Fibroblast of the aortic adventitia (primary cell): ENCODE results near the gene SMOC1. TPM values are rescaled to one million over a fixed set of nuclear protein-coding genes. Genes with fewer than 3 reads are reported as not detected.
A peak's percentile ranks its signal among the peaks of the same experiment; 100 is the strongest.

Source experiments
- DNase-seq: peaks from one replicate; pipeline ENCODE4 v3.0.0-alpha.2; 2010; ENCODE audit warnings: low read depth
- H3K4me3 ChIP-seq: 2 replicates; pipeline ENCODE4 v1.5.1; 2011; ENCODE audit warnings: low read depth, mild to moderate bottlenecking, control low read depth, low read length, moderate library complexity
- CTCF ChIP-seq: IDR thresholded peaks from 2 replicates; pipeline ENCODE4 v1.5.1; 2011; ENCODE audit warnings: mild to moderate bottlenecking, low read length, control low read depth, inconsistent platforms; ENCODE audit not compliant: insufficient read depth
- total RNA-seq: library from RNA; depleted of rRNA; stranded (reverse); fragments of >200 nt; gene quantifications from 2 replicates; pipeline ENCODE4 v1.2.3, GENCODE V29; 2012; ENCODE audit warnings: low replicate concordance

Gene SMOC1
- 0.25 and 1.1 TPM in 2 replicates for total RNA-seq

DNA sequence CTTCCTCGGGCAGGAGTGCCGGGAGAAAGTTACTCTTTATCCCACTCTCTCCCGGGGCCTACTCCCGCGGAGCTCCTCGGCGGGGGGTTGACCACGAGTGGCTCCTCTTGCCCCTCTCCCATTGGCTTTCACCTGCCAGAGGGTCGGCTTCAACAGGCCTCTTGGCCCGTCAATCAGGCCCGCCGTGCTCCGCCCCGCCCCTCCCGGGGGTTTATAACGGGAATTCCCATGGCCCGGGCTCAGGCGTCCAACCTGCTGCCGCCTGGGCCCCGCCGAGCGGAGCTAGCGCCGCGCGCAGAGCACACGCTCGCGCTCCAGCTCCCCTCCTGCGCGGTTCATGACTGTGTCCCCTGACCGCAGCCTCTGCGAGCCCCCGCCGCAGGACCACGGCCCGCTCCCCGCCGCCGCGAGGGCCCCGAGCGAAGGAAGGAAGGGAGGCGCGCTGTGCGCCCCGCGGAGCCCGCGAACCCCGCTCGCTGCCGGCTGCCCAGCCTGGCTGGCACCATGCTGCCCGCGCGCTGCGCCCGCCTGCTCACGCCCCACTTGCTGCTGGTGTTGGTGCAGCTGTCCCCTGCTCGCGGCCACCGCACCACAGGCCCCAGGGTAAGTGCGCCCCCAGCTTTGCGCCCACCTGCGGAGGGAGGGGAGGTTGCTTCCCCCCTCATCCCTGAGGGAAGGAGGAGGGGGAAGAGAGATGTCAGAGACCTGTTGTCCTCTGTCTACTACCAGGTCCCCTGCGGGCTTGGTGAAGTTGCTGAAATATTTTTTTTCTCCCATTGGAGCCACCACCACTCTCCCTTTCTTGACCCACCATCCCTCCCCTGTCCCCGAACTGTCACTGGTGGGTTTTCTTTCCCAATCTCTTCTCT lies at the start of gene SMOC1:
Gene SMOC1, plus strand, starts transcription at position 242 of the 869 bp plus-strand sequence. Its CDS starts 263 bp downstream, at position 505.
- H3K4me3 ChIP-seq: peak within 1 kb of the TSS; percentile 31
- peak; percentile 9 for DNase-seq
- no peak for TF ChIP-seq CTCF

- no peak for DNase-seq
- TF ChIP-seq CTCF: no peak
- no peak overlapping the region for H3K4me3 ChIP-seq
These were observed 40.3 kb upstream of the SMOC1 start for GRCh38 chr14:69838881-69839416.

DNA sequence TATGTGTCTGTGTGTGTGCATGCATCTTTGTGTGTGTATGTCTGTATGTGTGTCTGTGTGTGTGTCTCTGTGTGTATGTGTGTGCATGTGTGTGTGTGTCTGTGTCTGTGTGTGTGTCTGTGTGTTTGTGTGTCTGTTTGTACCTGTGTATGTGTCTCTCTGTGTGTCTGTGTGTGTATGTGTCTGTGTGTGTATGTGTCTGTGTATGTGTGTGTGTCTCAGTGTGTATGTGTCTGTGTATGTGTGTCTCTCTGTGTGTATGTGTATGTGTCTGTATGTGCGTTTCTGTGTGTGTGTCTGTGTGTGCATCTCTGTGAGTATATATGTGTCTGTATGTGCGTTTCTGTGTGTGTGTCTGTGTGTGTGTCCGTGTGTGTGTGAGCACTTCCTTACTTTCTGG lies 39.6 kb upstream of the SMOC1 start:
- DNase-seq: no peak
- no peak overlapping the region for H3K4me3 ChIP-seq
- TF ChIP-seq CTCF: no peak

- DNase-seq: no peak
- no peak overlapping the region for H3K4me3 ChIP-seq
- TF ChIP-seq CTCF: no peak
These were observed 37.6 kb upstream of the SMOC1 start for GRCh38 chr14:69841656-69842055.

DNA sequence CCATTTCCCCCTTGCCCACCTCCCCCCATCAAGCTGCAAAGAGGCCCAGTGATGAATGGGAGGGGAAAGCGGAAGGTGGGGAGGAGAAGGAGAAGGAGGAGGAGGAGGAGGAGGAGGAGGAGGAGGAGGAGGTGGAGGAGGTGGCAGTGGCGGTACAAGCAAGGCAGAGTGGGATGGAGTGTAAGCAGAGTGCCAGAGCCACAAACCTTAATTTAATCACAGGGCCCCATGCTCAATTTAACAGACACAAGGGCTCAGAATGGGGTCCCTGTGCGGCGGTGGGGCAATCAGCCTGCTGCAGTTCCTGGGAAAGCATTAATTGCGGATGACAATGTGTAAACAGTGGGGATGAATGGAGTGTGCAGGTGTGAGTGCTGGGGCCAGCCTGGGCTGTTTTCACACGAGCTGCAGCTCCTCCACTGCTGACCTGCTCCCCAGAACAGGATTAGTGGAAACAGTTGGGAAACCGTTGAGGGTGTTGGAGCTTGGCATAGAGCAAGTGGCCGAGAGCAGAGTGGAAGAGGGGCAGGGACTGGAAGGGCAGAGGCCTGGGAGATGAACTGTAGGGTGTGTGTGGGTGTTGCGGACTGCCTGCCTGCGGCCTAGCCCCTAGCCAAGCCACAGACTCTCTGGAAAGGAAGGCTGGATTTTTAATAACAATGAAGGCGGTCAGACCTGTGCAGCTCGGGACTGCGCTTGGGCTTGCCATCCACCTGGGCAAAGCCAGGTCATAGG lies 36.4 kb upstream of the SMOC1 start:
- no peak overlapping the region for H3K4me3 ChIP-seq
- no peak for TF ChIP-seq CTCF
- DNase-seq: no peak

GRCh38 chr14:69844171-69844570 lies 35.0 kb upstream of the SMOC1 start:
- no peak for TF ChIP-seq CTCF
- DNase-seq: no peak
- H3K4me3 ChIP-seq: no peak overlapping the region
